Activated effector memory CD4-positive, alpha-beta T cell treated with Interleukin-2 at 50 U/mL for 16 hours (primary cell): ENCODE measurements around the gene PDE1C.

Source experiments
- DNase-seq: peaks from one replicate; pipeline ENCODE4 v3.0.0-alpha.2; 2020

The PDE1C gene

DNA sequence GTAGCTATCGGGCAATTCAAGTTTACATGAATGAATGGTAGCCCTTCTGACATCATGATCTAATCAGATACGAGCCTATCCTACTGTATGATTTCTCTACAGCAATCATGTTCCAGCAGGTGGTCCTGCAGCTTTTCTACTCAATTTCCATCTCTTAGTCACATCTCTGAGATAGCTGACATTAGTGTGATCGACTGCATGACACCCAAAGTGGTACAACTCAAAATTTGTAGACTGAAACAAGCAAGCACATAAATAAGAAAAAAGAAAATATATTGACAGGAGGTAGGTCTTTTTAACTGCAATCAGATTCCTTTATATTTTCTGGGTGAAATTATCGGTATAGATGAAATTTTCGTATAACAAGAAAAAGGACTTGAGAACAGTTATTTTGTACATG, 251.2 kb downstream of the PDE1C start:
- DNase-seq: no peak

DNA sequence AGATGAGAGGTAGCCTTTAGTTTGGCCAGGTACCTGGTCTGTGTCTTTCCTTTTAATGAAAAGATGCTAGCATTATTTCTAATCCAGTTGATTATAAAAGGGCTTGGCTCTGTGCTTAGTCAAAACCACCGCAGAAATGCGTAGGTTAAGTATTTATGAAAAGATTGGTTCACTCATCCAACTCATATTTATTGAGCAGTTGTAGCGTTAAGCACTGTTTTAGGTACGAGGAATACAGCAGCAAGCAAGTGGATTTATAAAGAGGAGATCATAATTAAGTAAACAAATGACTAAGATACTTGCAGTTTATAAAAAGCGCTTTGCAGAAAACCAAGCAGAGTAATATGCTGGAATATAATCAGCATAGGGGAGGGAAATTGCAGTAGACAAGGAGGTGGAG, 253.4 kb downstream of the PDE1C start:
- DNase-seq: no peak

DNA sequence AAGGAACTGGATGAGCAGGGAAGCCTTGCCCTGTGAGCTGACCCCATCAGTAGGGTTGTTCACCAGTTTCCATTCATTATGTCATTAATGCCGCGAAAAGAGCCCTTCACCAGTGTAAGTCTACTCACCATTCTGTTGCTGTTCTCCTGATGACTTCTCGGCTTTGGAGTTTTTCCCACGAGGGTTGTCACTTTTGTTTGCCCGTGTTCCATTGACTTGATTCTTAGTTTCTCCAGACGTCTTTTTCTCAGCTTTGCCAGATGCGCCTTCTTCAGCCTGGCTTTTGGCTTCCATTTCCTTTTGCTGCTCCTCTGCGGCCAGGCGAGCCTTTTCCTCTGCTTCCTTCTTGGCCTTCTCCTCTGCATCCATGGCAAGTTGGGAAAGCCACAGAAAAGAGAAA, 254.4 kb downstream of the PDE1C start:
- DNase-seq: no peak

DNA sequence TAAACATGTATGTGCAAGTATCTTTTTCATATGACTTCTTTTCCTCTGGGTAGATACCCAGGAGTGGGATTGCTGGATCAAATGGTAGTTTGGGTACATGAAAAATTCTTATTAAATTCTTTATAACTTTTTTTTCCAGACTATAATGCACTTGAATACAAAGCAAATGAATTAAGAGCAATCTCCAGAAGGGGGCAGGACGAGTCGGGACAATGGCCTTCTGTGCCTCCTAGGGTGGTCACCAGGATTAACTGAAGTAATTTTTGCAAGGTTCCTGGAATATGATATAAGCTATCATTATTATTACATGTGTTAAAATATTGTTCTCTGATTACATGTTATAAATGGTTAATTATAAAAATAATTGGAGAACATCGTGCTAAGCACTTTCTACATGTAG, 256.0 kb downstream of the PDE1C start:
- no peak for DNase-seq

DNA sequence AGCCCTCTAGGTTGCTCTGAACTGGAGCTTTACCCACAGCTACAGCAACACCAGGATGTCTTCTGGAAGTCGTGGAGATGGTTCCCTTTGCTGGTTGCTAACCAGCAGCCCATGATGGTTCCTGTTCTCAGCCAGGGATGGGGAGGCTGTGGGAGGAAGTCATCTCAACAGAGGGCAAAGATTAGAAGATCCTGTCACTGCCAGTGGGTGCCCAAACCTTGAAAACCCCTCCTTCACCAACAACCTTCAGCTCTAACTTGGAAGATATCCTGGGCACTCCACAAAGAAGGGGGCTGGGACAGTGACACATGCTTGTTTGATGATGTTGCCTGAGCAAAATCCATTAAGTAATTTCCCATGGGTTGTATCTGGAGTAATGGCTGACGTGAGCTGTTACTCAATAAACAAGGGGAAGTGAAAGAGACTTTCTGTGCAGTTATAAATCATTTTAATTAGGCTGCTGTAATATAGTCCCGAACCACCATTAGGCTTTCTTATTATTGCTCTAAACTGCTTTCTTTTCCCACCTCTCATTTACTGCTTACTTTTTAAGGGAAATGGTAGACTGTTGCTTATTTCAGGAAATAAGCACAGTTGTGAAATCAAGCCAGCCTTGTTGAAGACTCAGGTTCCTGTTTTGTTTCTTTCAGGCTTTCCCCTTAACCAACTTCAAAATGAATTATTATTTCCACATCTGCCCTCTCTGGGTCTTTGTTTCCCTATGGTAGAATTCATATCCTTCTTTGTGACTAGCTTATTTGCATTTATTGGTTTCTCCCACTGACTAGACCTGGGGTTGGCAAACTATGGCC, 258.4 kb downstream of the PDE1C start:
- DNase-seq: no peak

DNA sequence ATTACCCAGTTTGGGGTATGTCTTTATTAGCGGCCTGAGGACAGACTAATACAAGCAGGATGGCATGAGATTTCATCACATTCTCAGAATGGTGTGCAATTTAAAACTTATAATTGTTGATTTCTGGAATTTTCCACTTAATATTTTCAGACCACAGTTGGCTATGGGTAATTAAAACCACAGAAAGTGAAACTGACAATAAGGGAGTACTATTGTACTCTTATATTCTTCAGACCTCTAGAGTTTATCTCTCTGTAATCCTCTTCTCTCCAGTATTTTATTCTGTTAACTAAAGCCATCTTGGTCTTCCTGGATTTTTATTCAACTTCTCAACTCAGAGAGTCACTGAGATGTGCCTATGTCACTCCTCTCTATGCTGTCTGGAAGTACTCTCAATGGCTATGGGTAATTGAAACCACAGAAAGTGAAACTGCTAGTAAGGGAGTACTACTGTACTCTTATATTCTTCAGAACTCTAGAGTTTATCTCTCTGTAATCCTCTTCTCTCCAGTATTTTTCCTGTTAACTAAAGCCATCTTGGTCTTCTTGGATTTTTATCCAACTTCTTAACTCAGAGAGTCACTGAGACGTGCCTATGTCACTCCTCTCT, 264.9 kb downstream of the PDE1C start:
- DNase-seq: no peak

DNA sequence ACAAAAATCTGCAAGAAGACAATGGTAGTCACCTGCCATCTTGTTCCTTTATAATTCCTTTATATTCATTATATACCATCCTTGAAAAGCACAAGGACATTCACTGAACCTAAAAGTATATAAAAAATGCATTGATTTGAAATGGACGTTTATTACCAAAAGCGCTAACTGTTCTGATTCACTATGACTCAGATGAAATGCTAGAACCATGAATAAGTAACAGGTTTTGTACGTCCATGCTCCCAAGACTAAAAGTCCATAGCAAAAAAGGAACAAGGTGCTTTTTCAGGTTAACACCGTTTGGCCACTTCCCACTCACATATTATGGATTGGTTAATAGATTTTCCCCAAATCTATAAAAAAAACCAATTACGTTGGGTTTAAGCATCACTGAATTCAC, 273.8 kb downstream of the PDE1C start:
- no peak for DNase-seq

DNA sequence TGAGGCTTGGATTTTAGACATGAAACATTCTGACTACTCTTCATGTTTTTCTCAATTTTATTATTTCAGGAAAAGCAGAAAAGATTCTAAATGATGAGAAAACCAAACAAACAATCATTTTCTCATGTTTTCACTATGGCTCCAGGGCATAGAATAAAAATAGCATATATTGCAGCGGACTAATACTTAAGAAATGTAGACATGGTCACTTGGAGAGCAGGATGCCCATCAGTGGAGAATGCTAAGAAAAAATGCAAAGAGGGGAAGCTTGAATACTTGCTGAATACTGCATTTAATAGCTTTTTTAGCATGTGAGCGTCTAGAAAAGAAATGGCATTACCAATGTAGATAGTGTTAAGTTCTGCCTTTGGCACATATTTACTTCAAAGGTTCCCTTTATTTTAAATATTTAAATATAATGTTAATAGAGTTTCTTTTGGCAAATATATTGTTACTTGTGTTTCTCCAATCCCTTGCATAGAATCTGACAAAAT, 275.3 kb downstream of the PDE1C start:
- no peak for DNase-seq

DNA sequence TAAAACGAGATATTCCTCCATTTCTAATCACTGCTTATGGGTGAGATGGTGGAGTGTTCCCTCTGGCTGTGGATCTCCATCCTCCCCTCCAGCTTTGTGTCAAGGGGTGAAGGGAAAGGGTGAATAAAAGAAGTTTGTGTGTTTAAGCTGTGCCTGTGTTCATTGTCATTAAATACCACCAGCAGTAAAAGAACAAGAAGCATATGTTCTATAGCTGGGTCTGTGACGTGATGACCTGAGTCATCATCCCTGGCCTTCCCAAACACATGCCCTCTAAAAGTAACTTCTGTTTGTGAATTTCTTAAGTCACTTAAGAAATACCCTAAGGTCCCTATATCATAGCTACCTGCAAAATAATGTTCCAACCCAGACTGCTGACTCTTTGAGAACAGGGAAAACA, 278.3 kb downstream of the PDE1C start:
- no peak for DNase-seq

DNA sequence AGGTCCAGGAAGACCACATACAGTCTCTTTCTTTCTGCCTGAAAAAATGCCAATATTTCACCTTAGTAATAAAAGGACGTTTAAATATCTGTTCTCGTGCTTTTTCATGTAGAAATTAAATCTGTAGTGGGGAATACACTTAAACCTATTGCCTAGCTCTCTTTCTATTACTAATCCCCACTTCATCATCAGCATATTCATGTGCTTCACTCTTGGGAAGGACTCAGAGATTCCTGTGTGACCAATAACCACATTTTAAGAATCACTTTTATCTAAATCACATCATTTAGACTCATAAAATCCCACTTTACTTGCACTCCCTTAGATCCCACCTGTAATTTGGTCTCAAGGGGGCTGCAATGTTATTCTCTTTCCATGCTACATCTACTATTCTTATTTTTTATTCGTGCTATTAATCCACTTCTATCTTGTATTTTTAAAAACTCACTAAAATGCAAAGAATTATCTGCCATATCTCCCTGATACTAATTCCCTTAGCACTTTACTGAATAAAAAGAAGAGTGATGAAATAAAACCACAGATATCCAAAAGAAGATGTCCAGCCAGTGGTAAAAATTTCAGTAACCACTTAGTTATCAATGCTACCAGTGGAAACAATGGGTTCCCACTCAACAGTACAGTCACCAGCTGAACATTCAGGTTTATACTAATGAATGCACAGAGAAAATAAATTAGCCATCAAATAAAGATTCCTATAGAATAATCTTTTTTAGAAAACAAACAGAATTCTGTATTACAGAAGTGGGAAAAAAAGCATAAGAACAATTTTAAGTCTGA, 281.1 kb downstream of the PDE1C start:
- no peak for DNase-seq

DNA sequence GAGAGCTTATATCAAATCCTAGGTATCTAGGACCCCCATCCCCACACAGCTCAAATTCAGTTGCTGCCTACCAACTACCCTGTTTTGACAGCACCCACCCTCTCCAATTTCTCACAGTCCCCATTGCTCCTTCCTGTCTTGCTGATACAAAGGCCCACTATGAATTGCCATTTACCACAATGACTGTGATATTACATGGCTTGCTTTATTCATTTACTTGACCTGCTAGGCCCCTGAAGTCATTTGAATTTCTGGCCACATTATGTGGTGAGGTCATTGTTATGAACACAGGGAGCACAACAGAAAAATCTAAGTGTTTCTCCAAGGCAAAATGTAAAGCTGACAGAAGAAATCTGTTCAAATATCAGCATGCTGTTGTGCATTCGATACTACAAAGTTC, 281.8 kb downstream of the PDE1C start:
- no peak for DNase-seq

DNA sequence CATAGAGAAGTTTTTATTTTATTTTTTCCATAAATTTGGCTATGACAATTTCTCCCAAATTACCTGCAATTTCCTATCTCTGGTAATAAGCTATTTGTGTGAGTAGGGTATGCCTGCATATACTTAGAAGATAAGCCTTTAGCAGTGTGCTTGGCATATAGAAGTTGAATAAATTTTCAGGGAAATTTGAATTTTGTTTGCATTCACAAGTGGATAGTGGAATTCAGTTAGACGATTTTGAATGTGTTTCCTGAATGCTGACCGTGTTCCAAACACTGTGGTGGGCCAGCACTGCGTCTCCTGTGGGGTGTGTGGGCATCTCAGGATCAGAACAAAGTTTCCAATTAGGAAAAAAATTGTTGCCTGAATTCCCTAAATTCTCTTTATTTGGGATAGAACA, 283.9 kb downstream of the PDE1C start:
- no peak for DNase-seq

DNA sequence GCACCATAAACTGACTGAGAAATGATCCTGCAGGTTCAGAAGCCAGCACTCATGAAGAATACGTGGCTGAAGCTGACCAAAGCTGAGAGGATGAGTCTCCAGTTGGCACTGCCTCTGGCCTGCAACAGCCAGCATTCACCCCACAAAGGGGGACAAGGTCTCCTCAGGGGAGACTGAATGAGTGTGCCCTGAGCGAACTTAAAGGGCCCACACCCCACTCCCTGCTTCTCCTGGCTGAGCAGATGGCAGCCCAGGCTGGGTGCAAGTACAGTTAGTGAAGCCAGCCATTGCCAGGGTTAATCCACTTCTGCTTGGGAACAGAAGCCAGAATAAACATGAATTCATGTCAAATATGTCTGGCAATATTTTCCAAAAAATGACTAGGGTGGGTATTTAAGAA, 285.1 kb downstream of the PDE1C start:
- DNase-seq: no peak

DNA sequence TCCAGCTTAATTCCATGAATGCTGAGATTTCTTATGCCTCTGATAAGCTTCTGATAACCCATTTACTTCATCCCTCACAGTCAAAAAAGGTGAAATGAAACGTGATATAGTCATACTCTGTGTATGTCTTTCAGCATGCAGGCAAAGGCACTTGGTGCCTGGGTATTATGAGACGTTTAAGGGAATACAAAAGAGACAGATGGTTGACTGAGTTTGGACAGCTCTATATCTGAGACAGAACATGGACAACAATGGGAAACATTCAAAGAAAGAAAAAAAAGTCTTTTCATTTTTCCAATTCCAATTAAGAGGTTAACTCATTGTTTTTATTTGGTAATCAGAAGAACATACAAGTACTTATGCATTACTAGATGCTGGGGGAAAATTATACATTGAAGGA, 287.0 kb downstream of the PDE1C start:
- DNase-seq: no peak

DNA sequence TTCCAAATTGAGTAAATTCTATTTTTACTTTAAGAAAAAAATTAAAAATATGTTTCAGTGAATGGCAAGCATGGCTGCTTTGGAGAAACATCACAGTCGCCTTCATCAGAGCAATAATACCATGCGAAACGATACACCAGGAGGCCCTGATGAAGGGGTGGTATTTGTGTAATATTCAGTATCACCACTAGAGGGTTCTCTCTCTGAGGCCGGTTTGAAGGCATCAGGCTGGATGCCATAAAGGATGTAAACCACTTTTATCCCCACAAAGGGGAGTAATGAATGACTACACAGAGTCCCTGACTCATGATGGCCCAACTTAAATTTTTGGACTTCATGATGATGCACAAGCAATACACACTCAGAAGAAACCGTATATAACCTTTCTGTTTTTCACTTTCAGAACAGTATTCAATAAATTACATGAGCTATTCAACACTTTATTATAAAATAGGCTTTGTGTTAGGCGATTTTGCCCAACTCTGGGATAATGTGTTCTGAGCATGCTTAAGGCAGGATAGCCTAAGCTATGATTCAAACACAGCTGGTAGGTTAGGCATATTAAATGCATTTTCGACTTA, 287.7 kb downstream of the PDE1C start:
- no peak for DNase-seq

DNA sequence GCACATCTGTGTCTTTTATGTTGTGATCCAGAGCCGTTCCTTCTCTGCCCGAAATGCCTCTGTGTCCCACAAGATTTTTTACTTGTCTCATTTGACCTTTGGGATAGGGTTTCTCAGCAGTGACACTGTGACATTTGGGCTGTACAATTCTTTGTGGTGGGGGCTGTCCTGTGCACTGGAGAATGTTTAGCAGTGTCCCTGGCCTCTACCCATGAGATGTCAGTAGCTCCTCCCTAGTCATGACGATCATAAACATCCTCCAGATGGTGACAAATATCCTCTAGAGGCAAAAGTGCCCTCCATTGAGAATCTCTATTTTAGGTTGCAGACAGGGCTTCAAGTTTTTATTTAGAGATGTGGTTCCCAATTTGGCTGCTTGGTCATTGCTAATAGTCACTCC, 291.9 kb downstream of the PDE1C start:
- no peak for DNase-seq

DNA sequence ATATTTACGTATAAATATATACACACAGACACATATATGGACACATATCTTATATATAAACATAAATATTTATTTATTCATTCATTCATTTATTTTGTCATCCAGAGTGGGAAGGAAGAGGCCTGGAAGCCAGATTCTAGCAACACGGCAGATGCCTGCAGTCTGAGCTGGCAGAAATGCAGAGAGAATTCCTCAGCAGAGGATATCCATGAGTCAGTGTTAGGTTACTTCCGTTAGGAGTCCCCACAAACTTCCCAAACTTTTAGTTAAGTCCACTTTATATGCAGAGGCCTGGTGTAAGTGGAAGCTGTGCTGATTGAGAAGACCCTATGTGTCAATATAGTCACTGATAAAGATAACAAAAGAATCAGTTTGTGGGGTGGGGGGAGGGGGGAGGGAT, 293.6 kb downstream of the PDE1C start:
- no peak for DNase-seq

DNA sequence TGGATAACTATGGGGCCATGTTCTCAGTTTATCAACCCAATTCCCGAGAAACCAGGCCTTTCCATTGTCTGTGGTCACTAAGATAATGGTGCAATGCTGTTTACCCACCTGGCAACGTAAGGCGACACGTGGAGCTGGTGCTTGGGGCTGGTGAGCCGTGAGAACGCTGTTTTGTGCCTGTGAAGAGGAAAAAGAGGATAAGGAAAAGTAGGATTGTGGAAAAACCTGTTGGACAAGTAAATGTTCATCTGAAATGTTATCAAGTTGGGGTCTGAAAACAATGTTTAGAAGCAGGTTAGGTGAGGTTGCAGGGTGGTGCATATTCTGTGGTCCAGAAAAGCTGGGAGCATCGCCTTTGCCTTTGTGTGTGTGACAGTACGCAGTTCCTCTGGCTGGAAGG, 294.7 kb downstream of the PDE1C start:
- DNase-seq: no peak

DNA sequence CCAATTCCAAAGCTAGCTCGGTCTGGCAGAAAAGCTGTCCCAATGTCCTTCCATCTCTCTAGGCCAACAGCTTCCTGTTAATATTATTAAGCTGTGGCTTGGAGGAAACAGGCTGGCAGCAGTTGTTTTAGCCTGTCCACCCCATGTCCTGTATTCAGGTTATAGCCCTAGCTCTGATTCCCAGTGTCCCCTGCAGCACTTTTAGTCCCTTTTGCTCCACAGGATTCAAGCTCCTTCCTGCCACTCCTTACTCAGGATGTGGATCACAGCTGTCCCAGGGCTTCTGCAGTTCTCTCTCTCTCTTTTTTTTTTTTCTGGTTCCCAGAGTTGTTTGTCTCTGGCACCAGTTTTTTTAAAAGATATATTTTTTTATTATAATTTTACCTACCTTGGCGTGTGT, 298.0 kb downstream of the PDE1C start:
- DNase-seq: no peak

DNA sequence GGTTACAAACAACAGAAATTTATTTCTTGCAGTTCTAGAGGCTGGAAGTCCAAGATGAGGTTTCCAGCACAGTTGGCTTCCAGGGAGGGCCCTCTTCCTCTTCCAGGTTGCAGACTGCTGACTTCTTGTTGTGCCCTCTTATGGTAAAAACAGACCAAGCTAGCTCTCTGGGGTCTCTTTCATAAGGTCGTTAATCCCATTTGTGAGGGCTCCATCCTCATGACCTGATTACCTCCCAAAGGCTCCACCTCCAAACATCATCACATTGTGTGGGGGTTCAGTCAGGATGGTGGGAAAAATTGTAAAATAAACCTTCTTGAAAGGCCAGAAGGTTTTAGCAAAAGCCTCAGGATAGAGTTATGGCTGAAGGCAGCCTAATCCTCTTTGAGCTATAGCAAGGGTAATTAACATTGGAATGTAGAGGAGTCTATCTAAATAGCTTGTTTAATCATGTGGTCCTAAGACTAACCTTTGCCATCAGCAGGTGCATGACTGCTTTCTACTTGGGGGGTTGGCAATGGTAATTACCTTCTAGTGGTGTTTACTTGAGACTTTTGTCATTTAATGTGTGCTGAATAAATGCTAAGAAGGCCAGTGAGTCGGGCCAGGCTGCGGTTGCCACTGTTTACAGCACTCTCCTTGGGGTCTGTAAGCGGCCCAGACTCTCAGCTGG, 302.4 kb downstream of the PDE1C start:
- no peak for DNase-seq

DNA sequence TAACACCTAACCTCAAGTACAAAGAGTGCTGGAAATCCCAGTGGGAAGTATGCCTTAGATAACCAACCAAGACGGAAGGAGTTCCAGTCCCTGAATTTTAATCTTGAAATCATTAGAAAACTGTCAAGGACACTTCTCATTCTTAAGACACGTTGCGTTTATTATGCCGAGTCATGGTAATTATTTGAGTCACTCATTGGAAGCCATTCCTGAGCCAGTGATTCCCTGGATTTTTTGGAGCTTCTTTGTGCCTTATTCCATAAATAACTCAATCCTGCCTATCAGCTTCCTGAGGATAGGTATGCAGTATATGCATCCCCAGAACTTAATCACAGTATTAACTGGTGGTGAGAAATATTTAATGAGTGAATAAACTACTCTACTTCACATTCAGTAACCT, 305.7 kb downstream of the PDE1C start:
- no peak for DNase-seq

DNA sequence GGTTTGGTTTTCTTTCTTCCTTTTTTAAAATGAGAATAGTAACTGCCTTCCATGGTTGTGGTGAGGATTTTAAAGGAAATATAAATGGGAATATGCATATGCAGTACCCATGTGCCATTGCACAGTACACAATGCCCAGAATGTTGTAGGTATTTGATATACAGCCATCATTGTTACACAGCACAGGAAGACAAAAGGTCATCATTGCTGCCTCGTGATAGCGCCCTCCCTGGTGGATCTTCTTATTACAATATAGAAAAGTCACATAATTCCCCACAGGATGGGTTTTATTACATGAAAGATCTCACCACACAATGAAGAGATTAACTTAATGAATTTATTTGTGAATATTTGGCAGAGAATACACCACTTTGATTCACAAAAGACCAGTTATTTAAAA, 306.7 kb downstream of the PDE1C start:
- no peak for DNase-seq

DNA sequence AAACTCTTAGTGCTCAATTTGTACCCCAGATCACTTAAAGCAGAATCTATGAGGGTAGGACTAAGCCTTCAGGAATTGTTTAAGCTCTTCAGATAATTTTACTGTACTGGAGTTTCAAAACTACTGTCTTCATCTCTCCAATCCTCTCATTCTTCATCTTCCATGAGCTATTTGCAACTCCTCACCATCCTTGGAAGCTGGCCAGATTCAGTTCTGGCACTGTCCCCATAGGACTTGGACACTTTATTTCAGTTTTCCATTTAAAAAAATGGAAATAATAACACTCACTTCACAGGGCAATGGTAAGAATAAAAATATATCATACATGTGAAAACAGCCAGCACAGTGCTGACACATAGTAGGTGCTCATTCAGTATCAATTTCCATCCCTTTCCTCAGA, 308.6 kb downstream of the PDE1C start:
- DNase-seq: no peak
